CD4-positive, alpha-beta T cell treated with Interleukin-21 for 1 hour (primary cell): ENCODE results near the gene CENPX.
"Not testable (repeated sequence)": the region's sequence is repeated elsewhere in the genome, so short reads cannot be mapped to it uniquely, and the experiment has no call there.

Experiments
- DNase-seq: peaks from one replicate; pipeline ENCODE4 v3.0.0-alpha.2; 2020

CENPX gene

DNA sequence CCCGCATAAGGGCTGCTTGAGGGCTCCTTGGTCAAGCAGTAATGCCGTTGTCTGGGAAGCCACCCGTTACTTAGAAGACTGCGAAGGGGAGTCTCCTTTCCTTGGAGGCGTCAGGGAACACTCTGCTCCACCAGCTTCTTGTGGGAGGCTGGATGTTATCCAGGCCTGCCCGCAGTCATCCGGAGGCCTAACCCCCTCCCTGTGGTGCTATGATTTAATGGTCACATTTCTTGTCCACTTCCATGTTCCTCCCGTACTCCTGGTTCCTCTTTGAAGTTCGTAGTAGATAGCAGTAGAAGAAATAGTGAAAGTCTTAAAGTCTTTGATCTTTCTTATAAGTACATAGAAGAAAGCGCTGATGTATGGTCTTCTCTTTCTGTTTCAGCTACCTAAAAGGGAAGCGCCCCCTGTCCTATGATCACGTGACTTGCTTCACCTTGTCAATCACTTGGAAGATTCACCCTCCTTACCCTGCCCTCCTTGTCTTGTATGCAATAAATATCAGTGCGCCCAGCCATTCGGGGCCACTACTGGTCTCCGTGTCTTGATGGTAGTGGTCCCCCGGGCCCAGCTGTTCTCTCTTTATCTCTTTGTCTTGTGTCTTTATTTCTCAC lies 16.2 kb upstream of the CENPX start:
- DNase-seq = not testable (repeated sequence)

DNA sequence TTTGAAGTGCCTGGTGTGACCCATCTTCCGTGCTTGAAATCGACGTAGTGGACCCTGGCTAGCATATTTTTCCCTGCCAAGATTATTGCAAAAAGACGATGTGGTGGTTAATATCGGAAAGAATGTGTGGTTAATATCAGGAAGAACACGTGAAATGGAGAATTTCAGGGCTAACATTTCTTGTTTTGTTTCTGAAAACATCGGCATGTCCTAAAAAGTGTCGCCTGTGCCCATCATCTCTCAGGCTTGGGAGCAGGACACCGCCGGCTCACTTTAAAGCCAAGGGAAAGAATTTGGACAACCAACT lies 15.2 kb upstream of the CENPX start:
- no peak for DNase-seq

DNA sequence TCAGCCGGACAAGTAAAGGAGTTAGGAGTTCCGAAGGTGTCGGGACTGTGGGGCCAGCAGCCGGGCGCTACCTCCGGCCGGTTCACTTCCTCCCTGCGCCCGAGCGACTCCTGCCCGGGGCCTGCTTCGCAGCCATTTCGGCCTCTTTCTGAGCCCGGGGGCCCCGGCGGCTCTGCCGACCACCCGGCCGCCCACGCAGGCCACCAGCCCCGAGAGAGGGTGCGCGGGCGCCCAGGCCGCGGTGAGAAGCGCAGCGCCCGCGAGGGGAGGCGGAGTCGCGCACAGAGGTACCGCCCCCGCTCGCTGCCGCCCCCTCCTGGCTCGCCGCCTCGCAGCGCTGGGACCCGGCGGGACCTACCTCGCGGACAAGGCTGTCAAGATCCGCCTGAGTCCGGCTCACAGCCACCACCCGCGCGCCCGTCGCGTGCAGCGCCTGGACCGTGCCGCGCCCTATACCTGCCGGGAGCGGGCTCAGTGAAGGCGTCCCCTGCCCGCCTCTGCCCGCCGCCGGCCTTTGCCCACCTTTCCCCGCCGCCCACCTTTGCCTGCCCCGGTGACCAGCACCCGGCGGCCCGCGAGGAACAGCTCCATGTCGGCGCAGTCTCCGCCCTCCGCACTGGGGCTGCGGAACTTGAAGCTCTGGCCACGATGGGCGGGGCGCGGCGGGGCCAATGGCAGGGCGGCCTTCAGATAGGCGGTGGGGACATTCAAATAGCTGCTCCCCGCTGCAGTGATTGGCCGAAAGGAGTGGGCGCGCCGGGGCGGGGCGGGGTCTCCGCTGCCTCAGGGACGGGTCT lies 14.6 kb upstream of the CENPX start, which contains the start of gene DCXR:
Gene DCXR (minus strand): TSS at position 606 of the 797 bp plus-strand sequence. CDS start 15 bp downstream, at position 591.
- peak; percentile 96 for DNase-seq

DNA sequence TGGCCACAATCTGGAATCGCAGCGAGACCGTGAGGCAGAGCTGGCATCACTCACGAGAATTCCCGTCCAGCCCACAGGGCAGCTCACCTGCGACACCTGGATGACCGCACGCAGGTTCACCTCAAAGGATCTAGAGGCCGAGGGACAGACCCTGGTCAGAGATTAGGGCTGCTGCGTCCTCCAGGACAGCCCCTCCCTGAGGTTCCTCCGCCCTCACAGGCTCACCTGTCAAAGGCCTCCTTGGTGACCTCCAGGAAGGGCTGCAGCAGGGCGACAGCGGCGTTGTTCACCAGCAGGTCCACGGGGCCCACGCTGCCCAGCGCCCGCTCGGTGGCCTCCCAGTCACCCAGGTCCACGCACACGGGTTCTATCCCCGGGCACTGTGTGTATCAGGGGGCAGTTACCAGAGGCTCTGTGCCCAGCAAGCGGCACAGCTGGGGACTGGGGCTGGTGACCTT lies 14.0 kb upstream of the CENPX start:
- no peak for DNase-seq

GRCh38 chr17:82035956-82036633 lies 13.4 kb upstream of the CENPX start:
- no peak for DNase-seq

DNA sequence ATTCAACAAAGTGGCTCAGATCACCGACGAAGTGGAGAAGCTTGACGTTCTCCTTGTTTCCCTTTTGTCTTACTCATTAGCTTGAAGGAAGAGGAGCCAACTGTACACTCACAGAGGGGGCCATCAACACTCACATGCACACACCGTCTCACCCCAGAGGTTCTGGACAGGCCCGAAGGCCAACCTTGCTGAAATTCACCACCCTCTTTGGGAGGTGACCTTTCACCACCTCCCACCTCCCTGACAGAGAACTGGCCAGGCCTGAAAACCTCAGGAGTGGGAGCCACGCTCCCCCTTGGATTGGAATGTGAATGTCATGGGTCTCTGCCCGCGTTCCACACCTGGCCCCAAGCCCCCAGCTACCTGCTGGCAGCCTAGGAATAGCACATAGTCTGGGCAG lies 12.8 kb upstream of the CENPX start:
- no peak for DNase-seq

DNA sequence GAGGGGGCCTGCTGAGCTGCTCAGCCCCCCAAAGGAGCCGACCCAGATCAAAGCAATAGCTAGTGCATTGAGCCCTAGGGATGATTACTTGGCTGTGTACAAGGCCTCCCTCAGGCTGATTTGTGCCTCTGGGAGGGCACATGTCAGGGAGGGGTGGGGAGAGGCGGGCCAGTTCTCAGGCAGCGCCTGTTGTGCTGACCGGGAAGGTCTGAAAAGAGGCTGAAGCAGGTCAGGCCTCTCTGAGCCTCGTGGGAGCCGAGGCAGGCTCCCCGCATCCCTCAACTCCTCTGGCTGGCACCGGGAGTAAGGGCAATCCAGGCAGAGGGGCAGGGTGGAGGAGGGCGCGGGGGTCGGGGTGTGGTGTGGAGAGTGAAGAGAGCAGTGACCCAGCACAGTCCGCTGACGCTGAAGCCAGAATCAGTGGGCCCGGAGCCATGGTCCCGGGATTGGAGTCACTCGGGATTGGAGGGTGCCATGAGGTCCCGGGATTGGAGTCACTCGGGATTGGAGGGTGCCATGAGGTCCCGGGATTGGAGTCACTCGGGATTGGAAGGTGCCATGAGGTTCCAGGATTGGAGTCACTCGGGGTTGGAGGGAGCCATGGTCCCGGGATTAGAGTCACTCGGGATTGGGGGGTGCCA lies 11.8 kb upstream of the CENPX start:
- DNase-seq = no peak

- no peak for DNase-seq
Observed at GRCh38 chr17:82033359-82034085, 10.8 kb upstream of the CENPX start.

DNA sequence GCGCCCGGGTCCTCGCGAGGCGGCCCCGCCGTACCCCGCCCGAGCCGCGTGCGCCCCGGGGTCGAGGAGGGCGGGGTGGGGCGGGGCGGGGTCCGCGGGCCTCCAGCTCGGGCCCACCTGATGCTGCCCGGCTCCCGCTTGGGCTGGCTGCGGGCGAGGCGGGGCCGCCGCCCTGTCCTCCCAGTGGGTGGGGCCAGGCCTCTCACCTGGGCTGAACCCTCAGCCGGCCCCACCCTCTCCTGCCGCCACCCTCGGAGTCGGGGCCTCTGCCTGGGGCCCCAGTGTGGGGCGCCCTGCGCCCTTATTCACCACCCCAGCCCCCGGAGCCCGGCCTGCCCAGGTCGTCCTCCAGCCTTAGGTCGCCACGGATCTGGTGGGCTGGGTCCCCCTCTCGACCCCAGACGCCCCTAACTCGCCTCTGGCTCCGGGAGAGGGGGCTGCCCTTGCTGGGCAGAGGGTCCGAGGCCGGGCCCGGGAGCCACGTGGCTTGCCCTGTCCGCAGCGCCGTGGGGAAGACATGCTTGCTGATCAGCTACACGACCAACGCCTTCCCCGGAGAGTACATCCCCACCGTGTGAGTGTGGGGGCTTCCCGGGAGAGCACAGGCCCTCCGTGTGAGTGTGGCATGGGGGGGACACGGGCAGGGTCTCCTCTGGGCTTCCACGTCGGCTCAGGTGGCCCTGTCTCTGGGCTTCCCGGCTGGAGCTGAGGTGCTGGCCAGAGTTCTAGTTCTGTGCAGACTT lies 9.4 kb upstream of the CENPX start:
- peak; percentile 44 for DNase-seq

DNA sequence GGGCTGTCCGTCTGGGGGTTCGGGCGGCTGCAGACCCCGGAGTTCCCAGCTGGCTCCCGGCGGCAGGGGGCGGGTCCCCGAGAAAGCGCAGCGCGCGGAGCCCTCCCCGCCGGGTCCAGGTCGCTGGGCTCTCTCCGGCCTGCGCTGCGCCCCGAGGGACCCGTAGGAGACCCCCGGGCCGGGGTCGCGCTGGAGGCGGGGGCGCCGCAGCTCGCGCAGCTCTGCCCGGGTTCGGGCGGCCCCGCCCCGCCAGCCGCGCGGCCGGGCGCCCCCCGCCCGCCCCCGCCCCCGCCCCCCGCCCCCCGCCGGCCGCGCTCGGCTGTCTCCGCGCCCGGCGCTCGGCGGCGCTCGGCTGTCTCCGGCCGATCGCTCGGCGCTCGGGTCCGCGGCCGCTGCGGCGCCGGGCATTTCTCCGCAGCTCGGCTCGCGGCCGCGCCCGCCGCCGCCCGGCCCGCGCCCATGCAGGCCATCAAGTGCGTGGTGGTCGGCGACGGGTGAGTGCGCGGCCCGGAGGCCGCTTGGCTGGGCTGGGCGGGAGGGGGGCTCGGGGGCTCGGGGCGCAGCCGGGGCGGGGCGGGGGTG lies 8.7 kb upstream of the CENPX start, which contains the start of gene RAC3:
Gene RAC3 (plus strand): TSS at position 376 of the 582 bp plus-strand sequence. CDS start 84 bp downstream, at position 460.
- no peak for DNase-seq

DNA sequence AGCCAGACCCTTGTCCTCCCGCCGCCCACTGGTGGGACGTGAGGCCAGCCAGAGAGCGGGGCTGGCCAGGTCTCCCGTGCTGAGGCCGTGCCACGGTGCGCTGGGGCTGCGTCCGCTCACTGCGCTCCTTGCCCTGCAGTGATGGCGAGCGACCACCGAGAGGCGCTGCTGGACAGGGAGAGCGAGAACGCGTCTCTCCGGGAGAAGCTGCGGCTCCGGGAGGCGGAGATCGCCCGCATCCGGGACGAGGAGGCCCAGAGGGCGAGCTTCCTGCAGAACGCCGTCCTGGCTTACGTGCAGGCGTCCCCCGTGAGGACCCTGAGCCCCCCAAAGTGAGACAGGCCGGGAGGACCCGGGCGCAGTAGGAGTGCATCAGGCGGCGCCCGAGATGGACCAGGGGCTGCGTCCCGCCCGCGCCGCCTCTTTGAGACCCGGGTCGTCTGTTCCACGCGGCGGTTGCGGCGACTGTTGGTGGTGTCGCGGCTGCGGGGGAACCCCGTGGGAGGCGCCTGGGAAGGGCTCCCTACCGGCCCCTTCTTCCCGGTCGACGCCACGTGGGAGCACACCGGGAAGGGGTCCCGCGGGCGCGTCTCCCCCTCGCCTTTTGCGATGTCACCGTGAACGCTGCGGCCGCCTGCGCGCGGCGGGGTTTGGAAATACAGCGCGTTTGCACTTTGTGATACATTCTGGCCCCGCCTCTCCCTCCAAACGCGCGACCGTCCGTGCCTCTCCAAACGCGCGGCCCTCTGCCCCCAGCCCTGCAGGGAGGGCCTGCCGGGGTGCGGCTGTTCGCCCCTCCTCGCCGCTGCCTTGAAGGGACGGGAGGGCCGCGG lies 8.0 kb upstream of the CENPX start:
- peak; percentile 86 for DNase-seq

- no peak for DNase-seq
Observed at GRCh38 chr17:82029990-82030469, 7.4 kb upstream of the CENPX start.

GRCh38 chr17:82029391-82029790 lies 6.7 kb upstream of the CENPX start:
- no peak for DNase-seq

GRCh38 chr17:82028966-82029365 lies 6.3 kb upstream of the CENPX start:
- DNase-seq = no peak

GRCh38 chr17:82028246-82028645 lies 5.6 kb upstream of the CENPX start:
- DNase-seq = no peak

DNA sequence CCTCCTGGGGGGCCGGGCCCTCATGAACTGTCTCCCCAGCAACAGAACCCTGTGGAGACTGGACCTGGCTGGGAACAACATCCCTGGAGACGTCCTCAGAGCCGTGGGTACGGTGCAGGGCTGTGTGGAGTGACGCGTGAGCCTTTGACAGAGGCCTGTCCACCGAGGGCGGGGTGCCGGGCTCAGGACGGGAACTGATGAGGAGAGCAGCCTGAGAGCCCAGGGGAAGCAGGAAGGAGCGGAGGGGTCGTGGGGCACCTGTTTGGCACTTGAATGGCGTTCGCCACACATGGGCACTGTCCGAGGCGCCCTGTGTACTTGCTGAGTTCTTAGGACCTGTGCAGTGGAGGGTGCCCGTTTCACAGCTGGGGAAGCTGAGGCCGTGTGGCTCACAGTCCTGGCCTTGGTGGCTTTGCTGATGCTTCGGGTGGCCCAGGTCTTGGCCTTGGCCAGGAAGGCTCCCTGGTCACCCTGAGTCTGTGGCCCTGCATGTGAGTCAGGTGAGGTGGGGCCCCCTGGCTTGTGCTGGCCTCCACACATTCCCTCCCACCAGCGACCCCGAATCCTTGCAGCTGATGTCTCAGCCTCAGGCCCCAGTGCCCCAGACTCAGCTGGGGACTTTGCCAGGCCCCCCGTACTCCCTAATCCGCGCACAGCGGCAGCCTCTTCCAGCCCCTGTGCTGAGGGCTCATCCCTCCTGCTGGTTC lies 2.9 kb upstream of the CENPX start:
- DNase-seq = no peak

DNA sequence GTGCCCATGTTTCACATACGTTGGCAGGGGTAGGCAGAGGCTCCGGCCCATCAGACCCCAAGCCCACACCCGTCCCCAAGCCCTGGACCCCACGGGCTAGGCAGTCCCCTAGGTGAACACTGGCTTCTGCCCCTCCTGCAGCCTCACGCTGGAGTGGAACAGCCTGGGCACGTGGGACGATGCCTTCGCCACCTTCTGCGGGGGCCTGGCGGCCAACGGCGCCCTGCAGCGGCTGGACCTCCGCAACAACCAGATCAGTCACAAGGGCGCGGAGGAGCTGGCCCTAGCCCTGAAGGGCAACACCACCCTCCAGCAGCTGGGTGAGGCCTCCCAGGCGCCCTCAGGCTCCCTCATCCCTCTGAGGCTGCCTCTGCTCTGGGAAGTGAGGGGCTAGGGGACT lies 2.2 kb upstream of the CENPX start:
- DNase-seq = no peak

- DNase-seq = no peak
Observed at GRCh38 chr17:82023447-82024241, 966 bp upstream of the CENPX start.

GRCh38 chr17:82022981-82023446 lies 336 bp upstream of the CENPX start, which contains the start of gene LRRC45:
TSS of gene LRRC45 (plus strand) at chr17:82023305. CDS start at chr17:82023644, 339 bp downstream.
- DNase-seq = peak; percentile 100
